ENCODE measurements around the gene EGR4.

EGR4 gene

DNA sequence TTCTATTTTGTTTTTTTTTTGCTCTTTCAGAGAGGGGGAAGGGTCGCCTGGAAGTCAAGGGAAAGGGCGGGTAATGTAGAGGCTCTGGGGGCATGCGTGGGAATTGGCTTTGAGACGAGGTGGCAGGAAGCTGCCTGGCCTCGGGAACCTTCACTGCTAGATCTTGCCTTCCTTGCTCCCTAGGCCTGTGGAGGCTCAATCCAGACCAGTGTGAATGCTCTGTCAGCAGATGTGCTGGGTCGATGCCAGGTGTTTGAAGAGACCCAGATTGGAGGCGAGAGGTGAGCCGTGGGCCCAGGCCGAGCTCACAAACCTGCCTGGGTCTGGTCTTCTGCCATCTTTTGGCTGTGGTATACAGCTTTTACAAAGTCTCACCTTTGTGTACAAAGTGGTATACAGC, 43.7 kb downstream of the EGR4 start:
- TF ChIP-seq, protein P1, sequence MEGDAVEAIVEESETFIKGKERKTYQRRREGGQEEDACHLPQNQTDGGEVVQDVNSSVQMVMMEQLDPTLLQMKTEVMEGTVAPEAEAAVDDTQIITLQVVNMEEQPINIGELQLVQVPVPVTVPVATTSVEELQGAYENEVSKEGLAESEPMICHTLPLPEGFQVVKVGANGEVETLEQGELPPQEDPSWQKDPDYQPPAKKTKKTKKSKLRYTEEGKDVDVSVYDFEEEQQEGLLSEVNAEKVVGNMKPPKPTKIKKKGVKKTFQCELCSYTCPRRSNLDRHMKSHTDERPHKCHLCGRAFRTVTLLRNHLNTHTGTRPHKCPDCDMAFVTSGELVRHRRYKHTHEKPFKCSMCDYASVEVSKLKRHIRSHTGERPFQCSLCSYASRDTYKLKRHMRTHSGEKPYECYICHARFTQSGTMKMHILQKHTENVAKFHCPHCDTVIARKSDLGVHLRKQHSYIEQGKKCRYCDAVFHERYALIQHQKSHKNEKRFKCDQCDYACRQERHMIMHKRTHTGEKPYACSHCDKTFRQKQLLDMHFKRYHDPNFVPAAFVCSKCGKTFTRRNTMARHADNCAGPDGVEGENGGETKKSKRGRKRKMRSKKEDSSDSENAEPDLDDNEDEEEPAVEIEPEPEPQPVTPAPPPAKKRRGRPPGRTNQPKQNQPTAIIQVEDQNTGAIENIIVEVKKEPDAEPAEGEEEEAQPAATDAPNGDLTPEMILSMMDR (IDR thresholded peaks at IDR 0.05; ENCODE audit: borderline replicate concordance, insufficient read depth, low read depth, low read length) = no peak
- no peak overlapping the region for H3K4me3 ChIP-seq (ENCODE audit: low read depth, low read length)

DNA sequence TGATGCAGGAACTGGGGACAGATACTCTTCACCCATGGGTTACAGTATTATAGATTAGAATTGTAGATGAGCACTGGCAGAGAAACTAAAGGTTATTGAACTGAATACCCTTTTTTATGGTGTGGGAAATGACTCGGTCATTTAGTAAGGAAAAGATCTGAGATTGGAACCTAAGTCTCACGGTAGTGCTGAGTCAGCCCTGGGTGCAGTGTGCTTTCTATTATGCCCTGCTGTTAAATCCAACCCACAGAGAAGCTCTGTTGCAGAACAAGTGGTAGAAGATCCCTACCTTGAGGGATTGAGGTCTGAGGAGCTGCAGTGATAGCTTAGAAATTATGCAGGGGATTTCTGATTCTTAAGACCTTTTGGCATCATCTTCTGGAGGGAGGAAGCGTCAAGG, 46.5 kb downstream of the EGR4 start:
- TF ChIP-seq, protein P1 (IDR thresholded peaks at IDR 0.05; ENCODE audit: borderline replicate concordance, insufficient read depth, low read depth, low read length) = no peak
- H3K4me3 ChIP-seq (ENCODE audit: low read depth, low read length) = no peak overlapping the region

DNA sequence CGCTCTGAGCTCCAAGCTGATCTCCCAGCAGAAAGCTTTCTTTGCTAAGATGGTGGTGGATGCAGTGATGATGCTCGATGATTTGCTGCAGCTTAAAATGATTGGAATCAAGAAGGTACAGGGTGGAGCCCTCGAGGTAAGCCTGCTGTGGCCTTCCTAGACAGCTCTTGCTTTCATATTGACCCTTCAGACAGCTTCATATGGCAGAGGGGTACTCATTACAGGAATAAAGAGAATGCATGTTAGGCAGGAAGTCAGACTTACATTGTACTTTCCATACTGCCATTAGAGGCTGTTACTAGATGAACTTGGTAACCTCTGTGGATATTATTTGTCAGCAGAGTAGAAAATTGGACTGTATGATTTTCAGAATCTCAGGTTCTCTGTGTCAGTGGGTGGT, 48.8 kb downstream of the EGR4 start:
- TF ChIP-seq, protein P1 (IDR thresholded peaks at IDR 0.05; ENCODE audit: borderline replicate concordance, insufficient read depth, low read depth, low read length) = no peak

DNA sequence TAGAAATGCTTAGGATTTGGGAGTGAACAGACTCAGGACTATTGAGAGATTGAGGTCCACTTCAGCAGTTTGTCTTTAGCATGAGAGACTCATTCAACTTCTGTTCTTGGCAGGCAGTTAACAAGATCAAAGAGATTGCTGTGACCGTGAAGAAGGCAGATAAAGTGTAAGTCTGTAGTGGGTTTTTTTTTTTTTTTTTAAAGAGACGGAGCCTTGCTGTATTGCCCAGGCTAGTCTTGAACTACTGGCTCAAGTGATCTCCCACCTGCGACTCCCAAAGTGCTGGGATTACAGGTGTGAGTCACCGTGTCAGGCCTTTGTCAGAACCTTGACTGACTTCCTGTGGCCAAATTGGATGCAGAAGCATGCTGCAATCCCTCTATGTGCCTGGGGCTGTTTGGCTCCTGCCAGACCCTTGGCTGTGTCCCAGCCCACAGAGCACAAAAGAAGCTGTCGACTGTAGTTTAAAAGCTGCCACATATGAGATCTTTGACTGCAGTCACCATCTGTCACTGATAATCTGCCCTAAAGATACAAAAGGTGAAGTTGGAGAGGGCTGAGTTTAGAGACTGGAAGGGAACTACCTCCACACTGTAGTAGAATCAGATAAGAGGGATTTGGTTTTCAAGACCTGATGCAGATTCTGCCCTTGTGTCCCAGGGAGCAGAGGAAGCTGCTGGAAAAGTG, 49.3 kb downstream of the EGR4 start:
- no peak overlapping the region for H3K4me3 ChIP-seq (ENCODE audit: low read depth, low read length)
- TF ChIP-seq, protein P1 (IDR thresholded peaks at IDR 0.05; ENCODE audit: borderline replicate concordance, insufficient read depth, low read depth, low read length) = no peak

More for the DNA sequence above, 48.8 kb downstream of the EGR4 start:
- H3K4me3 ChIP-seq (ENCODE audit: low read depth, low read length) = no peak overlapping the region

Measured in GM12875 (cell line).